DOHH2 (cell line): ENCODE results near the gene LENEP.

Experiments used
- CTCF ChIP-seq: fragments of 200-600 bp; sonication (generic); IDR thresholded peaks from one replicate; pipeline ENCODE4 v1.5.1; 2014; ENCODE audit warnings: antibody characterized with exemption, mild to moderate bottlenecking, low read depth, low read length; ENCODE audit not compliant: poor library complexity, severe bottlenecking
- EZH2phosphoT487 ChIP-seq: fragments of 200-600 bp; sonication (generic); IDR thresholded peaks from 2 replicates; pipeline ENCODE4 v1.6.1; 2017; ENCODE audit warnings: borderline replicate concordance, mild to moderate bottlenecking, antibody characterized with exemption, low read length, moderate library complexity, mixed read lengths

GRCh38 chr1:154974808-154975408 lies 18.5 kb upstream of the LENEP start:
- no peak for TF ChIP-seq EZH2phosphoT487
- TF ChIP-seq CTCF, result no peak
